Activated gamma-delta T cell (primary cell): Measurements from ENCODE around the gene JPT2.
"Not testable (repeated sequence)": the region's sequence is repeated elsewhere in the genome, so short reads cannot be mapped to it uniquely, and the experiment has no call there.

Source experiments
- DNase-seq: peaks from one replicate; lab custom pipeline; 2025; lab: John Stamatoyannopoulos, UW

The JPT2 gene

DNA sequence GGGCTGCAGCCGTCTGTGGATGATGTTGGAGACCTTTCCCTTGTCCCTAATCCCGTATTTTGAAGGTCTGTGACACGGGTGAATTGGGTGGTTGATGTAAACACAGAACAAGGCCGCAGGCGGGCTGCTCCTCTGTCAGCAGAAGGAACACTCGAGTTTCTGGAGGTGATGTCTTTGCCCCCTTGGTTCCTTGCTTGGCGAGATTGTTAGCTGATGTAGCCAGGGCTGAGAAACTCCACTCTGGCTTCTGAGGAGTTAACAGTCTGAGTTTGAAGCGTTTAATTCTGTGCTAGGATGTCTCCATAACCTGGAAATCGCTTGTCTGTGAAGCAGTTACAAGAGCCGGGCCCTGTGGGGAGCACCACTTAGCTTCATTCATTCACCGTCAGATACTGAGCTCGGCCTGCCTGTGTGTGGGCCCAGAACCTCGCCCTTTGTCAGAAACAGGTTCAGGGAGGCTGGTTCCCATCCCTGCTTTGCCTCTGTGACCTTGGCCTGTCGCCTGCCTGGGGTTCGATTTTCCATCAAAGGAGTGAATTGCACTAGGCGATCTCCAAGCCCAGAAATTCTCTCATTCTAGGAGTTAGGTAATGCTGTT, 29.2 kb downstream of the JPT2 start:
- no peak for DNase-seq

DNA sequence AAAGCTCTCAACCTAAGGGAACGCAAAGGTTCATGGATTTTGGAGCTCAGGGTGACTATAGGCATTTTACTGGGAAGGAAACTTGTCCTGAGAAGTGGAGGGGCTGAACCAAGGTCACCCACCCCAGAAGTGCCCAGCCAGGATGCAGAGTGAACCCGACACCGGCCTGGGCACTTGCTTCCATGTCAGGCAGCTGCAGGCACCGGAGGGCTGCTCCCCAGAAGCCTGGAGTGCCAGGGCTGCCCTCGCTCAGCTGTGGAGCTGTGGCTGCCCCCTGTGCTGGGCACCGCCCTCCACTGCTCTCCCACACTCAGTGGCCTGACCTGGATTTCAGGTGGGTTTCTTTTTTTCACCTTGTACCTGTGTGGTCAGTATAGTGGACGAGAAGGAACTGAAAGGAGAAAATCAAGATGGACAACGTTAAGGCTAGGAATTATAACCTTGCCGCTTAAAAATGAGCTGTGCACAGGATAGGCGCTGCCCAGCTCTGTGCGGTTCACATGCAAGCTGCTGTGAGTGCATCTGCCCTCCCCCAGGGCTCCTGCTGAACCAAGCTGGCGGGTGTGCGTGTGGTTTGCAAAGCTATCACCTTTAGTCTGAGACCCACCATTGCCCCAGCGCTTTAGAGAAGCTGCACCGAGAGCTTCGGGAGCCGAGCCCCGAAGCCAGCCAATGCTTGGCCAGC, 30.1 kb downstream of the JPT2 start:
- DNase-seq: no peak

DNA sequence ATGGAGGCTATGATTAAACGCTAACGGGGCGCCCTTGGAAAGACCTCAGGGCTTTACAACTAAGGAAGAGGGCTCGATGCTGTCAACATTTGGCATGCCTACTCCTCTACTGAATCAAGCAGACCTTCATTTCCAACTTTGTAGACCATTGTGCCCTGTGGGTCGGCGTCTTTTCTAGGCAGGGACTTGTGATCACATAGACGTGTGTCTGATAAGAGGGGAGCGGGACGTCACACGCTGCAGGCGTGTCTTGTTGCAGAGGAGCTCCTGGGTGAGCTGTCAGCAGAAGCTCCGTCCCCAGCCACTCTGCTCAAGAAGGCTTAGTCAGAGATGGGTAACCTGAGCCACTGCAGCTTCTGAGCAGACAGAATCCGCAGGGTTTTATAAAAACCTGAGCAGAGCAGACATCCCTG, 30.7 kb downstream of the JPT2 start:
- DNase-seq: no peak

DNA sequence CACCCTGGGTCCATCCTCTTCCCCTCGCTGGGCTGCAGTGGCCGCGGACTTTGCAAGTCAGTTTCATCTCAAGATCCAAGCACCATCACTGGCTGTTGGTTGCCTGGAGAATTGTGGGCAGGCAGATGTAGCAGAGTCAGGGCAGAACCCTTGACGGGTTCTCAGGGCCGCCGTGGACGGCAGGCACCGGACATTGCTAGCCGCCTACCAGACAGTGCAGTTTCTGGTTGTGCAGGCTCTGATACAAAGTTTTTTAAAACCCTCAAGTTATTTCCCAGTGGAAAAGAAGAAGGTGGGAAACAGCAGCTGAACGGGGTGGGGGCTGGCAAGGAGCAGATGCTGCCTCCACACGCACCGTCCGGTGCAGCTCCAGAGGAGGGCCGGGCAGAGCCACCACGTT, 31.3 kb downstream of the JPT2 start:
- DNase-seq: no peak

DNA sequence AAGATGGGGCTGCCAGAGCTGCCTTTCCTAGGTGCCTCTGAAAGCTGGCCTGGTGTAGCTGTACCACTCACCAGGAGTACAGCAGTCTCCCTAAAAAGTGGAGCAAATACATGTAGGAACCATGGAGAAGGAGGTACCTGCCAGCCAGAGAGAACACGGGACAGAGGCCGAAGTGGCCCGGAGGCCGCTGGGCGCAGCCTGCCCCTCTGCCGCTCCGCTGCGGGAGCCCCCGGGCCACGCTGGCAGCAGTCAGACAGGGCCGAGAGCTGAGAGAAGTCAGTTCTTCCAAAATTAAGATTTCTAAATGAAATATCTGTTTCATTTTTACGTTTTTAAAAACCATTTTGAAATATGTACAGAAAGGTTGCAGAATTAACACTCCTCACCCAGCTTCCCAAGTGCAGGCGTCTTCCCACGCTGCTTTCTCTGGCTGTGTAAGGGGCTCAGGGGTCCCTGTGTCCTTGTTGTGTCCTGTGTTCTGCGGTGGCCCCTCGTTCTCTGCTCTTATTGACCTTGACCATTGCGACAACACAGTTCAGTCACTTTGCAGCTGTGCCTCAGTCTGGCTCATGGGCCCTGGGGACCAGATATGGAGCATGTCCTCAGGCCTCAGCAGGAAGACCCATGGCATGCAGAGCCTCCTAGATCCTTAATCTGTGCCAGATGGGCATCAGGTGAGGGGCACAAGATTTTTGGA, 32.9 kb downstream of the JPT2 start:
- DNase-seq: no peak

DNA sequence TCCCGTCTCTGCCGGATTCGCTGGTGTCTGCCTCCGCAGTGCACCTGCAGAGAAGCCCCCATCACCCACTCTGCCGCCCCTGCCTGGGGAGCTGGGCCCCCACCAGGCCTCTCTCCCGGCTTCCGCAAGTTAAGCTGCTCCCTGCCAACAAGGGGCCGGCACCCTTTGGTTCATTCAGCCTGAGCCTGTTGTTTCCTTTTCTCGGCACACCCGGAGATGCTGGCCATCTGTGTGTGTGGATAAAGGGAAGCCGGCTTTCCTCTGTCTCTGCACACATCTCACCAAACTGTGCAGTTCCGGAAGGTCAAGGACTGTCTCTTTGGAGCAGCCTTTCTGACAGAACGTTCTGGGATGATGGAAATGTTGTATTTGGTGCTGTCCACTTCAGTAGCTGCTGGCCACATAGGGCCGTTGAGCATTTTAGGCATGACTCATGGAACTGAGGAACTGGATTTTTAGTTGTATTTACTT, 34.7 kb downstream of the JPT2 start:
- no peak for DNase-seq

DNA sequence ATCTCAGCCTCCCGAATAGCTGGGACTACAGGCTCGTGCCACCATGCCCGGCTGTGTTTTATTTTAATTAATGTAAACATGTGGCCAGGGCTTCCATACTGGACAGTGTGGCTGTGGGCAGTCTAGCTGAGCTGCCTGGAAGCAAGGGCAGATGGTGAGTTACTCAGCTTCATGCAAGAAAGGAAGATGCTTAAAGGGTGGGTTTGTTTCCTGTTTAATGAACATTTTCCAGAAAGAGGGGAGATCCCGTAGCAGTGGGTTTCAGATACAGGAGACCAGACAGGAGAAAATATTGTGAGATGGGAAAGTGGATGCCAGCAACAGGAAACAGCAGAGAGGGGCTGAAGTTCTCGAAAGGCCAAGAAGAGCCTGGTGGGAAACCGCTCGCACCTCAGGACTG, 35.3 kb downstream of the JPT2 start:
- no peak for DNase-seq

DNA sequence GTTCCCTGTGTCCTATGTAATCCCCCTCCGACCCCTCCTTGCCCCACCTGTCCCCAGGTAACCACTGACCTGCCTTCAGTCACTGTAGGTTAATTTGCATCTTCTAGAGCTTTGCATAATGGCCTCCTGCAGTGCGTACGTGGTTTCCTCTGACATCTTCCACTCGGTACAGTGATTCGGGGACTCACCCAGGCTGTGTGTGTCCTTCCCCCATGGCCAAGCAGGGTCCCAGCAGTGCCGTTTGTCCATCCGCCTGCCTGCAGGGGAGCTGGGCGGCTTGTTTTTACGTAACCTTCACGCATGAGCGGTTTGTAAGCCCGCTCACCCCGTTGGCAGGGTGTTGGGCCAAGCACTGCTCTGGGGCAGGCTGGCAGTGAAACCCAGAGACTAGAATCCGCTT, 35.9 kb downstream of the JPT2 start:
- DNase-seq: no peak

DNA sequence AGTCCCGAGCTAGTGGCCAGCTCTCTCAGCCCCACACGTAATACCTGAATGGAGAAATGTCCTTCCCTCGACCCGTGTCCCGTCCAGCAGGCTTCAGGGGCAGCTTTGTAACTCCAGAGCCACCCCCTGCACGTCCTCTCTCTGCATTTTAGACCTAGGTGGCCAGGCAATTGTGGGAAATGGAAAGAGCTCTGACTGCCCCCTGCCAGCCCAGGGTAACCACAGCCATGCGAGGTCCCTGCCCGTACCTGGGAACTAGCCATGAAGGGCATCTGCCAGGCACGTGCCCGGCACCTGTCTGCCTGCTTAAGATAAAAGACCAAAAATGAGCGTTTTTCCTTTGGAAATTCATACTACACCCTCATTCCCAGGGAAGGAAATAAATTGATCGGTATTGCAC, 37.1 kb downstream of the JPT2 start:
- DNase-seq: no peak

DNA sequence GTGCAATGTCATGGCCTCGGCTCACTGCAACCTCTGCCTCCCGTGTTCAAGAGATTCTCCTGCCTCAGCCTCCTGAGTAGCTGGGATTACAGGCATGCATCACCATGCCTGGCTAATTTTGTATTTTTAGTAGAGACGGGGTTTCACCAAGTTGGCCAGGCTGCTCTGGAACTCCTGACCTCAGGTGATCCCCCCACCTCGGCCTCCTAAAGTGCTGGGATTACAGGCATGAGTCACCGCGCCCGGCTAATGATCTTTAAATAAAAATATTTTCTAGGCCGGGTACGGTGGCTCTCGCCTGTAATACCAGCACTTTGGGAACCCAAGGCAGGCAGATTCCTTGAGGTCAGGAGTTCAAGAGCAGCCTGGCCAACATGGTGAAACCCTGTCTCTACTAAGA, 40.2 kb downstream of the JPT2 start:
- DNase-seq: not testable (repeated sequence)

DNA sequence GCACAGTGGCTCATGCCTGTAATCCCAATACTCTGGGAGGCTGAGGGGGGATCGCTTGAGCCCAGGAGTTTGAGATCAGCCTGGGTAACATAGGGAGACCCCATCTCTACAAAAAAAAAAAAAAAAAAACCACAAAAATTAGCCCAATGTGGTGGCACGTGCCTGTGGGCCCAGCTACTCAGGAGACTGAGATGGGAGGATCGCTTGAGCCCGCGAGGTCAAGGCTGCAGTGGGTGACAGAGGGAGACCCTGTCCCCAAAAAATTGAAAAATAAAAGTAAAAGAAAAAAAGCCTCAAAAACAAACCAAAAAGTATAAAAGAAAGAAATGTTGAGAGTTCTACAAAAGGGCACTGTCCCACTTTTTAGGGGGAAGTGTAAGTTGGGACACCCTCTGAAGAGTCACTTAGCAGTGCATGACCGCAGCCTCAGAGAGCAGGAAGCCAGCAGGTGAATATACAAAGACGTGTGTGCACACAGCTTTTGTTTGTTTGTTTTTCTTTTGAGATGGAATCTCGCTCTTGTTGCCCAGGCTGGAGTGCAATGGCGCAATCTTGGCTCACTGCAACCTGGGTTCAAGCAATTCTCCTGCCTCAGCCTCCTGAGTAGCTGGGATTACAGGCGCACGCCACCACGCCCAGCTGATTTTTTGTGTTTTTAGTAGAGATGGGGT, 41.6 kb downstream of the JPT2 start:
- not testable (repeated sequence) for DNase-seq

DNA sequence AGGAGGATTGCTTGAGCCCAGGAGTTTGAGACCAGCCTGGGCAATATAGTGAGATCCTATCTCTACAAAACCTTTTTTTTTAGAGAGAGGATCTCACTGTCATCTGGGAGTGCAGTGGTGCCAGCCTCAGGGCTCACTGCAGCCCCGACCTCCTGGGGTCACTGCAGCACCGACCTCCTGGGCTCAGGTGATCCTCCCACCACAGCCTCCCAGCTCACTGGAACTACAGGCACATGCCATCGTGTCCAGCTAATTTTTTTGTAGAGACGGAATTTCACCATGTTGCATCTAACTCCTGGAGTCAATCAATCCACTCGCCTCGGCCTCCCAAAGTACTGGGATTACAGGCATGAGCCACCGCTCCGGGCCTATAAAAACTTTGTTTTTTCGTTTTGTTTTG, 43.3 kb downstream of the JPT2 start:
- DNase-seq: no peak

DNA sequence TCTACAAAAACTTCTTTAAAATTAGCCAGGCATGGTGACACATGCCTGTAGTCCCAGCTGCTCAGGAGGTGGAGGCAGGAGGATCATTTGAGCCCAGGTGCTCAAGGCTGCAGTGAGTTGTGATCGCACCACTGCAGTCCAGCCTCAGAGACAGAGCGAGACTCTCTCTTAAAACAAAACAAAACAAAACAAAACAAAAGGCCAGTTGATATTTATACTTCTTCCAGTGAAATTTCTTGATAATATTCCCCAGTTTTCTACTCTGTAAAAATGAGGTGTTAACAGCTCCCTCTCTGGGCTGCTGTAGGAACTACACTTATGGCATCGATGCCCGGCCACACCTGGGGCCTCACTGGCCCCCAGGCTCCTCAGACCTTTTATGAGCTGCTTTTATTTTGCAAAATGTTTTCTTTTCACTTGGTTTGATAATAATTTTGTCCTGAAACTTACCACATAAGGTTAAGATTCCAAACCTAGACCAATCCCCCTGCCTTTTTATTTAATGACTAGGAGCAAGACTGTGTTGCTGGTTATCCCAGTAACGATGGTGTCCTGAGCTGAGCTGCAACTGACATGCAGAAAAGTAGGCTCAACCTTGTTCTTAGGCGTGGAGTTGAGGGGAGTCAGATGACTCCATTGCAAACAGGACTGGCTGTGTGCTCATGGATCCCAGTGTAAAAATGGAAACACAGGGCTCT, 45.5 kb downstream of the JPT2 start:
- DNase-seq: no peak

DNA sequence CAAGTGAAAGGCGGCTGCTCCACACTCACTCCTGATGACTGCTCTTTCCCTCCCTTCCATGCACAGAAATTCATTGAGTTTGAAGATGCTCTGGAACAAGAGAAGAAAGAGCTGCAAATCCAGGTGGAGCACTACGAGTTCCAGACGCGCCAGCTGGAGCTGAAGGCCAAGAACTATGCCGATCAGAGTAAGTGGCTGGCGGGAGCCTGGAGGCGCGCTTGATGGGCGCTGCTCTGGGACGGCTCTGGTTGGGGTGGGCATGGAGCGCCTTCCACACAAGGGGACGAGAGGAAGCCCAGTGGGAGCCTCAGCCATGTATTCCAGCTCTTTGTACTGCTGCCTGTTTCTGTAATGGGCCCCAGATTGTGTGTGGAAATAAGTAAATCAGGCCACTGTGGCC, 46.4 kb downstream of the JPT2 start:
- no peak for DNase-seq

DNA sequence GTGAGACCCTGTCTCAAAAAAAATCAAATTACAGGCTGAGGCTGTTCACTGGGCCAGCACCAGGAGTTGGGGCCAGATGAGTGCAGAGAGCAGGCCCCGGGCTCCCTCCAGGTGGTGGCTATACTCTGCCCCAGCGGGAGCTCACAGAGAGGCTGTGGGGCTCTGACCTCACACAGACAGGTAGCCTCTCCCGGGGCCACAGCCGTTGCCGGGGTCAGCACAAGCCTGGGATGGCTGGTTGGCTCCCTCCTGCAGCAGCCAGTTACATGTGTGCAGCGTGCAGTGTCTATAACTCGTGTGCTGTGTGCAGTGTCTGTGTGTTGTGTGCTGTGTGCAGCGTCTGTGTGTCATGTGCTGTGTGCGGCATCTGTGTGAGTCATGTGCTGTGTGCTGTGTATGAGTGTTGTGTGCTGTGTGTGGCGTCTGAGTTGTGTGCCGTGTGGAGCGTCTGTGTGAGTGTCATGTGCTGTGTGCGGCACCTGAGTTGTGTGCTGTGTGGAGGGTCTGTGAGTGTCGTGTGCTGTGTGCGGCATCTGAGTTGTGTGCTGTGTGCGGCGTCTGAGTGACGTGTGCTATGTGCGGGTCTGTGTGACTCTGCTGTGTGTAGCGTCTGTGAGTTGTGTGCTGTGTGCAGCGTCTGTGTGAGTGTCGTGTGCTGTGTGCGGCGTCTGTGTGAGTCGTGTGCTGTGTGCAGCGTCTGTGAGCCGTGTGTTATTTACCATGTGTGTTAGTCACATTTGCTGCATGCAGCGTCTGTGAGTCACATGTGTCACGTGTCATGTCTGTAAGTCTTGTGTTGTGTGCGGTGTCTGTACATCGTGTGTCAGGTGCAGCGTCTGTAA, 48.8 kb downstream of the JPT2 start:
- DNase-seq: no peak

DNA sequence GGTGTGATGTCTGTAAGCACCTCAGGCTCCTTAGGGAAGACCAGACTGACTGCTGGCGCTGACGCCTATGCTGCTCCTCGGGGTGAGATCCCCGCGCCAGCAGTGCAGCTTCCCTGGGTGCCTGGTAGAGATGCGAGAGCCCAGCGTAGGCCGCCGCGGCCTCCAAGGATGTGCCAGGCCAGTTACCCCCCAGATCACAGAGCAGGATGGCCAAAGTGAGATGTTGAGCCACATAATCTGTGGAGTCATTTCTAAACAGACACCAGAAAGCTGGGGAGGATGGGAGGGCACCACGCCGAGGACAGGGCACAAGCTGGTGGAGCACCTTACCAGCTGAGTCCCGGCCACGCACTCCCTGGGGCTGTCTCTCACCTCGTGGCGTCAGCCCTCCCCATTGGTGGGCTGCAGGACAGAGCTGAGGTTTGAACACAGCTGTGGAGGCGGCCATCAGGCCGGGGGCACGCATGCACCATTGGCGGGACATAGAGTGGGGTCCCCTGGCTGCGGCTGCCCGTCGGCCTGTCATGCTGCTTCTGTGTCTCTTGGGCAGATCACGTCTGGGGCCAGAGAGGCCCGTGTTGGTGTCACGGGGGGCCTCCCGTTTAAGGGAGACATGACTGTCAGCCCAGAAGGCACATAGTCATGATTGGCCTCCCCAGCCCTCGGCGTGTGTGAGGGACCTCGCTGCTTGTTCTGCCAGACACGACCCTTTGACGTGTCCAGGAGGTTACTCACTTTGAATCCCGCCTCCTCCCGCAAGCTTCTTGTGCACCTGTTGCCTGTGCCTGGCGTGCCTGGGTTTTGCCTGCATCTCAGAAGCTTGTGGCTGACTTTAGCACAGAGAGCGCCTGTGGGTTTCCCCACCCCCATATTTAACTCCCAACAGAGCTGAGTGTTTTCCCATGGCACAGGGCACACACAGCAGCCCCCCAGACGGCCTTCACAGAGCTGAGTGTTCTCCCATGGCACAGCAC, 49.9 kb downstream of the JPT2 start:
- DNase-seq: no peak

DNA sequence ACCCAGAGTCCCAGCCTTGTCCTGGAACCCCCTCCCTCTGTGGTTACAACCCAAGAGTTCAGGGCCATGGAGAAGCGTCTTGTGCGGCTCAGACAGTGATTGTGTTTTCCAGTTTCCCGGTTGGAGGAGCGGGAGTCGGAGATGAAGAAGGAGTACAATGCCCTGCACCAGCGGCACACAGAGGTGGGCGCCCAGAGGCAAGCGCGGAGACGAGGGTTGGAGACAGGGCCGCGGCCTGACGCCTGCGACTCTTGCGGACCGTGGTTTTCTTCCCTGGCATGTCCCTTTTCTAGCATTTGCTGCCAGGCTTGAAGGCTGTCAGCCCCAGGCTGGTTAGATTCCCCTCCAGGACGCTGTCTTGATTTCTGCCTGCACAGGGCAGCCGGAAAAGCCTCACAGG, 50.9 kb downstream of the JPT2 start:
- no peak for DNase-seq

DNA sequence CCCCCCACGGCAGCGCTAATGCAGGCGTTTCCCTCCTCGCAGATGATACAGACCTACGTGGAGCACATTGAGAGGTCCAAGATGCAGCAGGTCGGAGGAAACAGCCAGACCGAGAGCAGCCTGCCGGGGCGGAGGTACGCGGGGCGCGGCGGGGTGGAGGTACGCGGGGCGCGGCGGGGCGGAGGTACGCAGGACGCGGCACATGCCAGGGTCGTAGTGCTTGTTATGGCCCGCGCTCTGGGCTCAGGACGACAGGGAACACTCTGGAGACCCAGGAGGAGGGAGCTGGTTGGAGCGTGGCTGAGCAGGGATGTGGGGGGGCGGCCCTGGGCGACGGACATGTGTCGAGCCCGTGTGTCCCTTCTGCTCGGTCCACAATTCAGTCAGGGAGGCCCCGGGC, 51.4 kb downstream of the JPT2 start:
- no peak for DNase-seq

DNA sequence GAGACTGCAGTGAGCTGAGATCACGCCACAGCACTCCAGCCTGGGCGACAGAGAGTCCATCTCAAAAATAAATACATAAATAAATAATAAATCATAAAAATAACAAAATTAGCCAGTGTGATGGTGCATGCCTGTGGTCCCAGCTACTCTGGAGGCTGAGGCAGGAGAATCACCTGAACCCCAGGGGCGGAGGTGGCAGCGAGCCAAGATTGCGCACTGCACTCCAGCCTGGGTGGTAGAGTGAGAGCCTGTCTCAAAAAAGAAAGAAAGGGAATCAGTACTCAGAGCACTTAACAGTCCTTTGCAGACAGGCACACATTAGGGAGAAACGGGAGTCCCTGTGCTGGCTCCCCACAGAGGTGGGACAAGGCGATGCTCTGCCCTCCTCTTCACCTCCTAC, 53.0 kb downstream of the JPT2 start:
- no peak for DNase-seq

DNA sequence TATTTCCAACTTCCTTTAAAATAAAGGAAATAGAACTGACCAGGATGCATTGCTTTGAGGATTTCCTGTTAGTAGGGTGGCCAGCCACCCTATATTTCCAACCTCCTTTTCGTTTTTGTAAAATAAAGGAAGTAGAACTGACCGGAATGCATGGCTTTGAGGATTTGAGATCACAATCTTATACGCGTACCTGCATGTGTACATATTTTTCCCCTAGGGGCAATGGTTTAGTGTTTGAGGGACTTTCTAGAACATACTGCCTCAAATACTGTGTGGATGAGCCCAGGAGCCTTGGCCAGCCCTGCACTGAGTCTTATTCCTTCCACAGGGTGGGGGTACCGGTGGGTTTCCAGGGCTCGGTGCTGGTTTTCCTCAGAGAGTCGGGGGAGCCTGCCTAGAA, 53.5 kb downstream of the JPT2 start:
- DNase-seq: no peak
